ENCODE data around the gene RERE. TPM values are rescaled to one million over a fixed set of nuclear protein-coding genes. Genes with fewer than 3 reads are reported as not detected.
A peak's percentile ranks its signal among the peaks of the same experiment; 100 is the strongest.

Gene RERE
- total RNA-seq, 1 donor, result 27.0 TPM

GRCh38 chr1:8423692-8424538 is 393.5 kb downstream of the RERE start:
- peak overlapping the region; percentile 88 for H3K4me3 ChIP-seq (ENCODE audit: low read depth, low read length)
- DNase-seq (ENCODE audit: low read depth), result peak; percentile 54
- no peak for TF ChIP-seq CTCF (IDR thresholded peaks at IDR 0.05; ENCODE audit: insufficient read depth, low read length)

GRCh38 chr1:8423269-8423691 is 394.2 kb downstream of the RERE start:
- no peak for DNase-seq (ENCODE audit: low read depth)
- H3K4me3 ChIP-seq (ENCODE audit: low read depth, low read length), result peak overlapping the region; percentile 88
- no peak for TF ChIP-seq CTCF (IDR thresholded peaks at IDR 0.05; ENCODE audit: insufficient read depth, low read length)

GRCh38 chr1:8422510-8423268 is 394.8 kb downstream of the RERE start:
- DNase-seq (ENCODE audit: low read depth), result peak; percentile 65
- TF ChIP-seq CTCF (IDR thresholded peaks at IDR 0.05; ENCODE audit: insufficient read depth, low read length), result no peak
- H3K4me3 ChIP-seq (ENCODE audit: low read depth, low read length), result peak overlapping the region; percentile 88

GRCh38 chr1:8421721-8422120 is 395.7 kb downstream of the RERE start:
- TF ChIP-seq CTCF (IDR thresholded peaks at IDR 0.05; ENCODE audit: insufficient read depth, low read length), result no peak
- peak overlapping the region; percentile 88 for H3K4me3 ChIP-seq (ENCODE audit: low read depth, low read length)
- DNase-seq (ENCODE audit: low read depth), result peak; percentile 48

GRCh38 chr1:8420318-8420717 is 397.1 kb downstream of the RERE start:
- no peak for DNase-seq (ENCODE audit: low read depth)
- no peak for TF ChIP-seq CTCF (IDR thresholded peaks at IDR 0.05; ENCODE audit: insufficient read depth, low read length)
- H3K4me3 ChIP-seq (ENCODE audit: low read depth, low read length), result peak overlapping the region; percentile 88

GRCh38 chr1:8419861-8420260 is 397.6 kb downstream of the RERE start:
- no peak for TF ChIP-seq CTCF (IDR thresholded peaks at IDR 0.05; ENCODE audit: insufficient read depth, low read length)
- H3K4me3 ChIP-seq (ENCODE audit: low read depth, low read length), result peak overlapping the region; percentile 88
- no peak for DNase-seq (ENCODE audit: low read depth)

Data from fibroblast of the aortic adventitia (primary cell).